Measurements from ENCODE around the gene PI4KA.

GRCh38 chr22:20798218-20798617 lies 60.4 kb downstream of the PI4KA start:
- no peak for TF ChIP-seq CTCF (IDR thresholded peaks at IDR 0.05)
- no peak for TF ChIP-seq TCF7L2 (IDR thresholded peaks at IDR 0.05; ENCODE audit: low read depth, low read length)
- no peak for TF ChIP-seq SIN3A (IDR thresholded peaks at IDR 0.05; ENCODE audit: borderline replicate concordance, insufficient read depth, low read depth, low read length)
